CD4-positive, alpha-beta memory T cell (primary cell): ENCODE results near the gene C22orf15. TPM values are rescaled to one million over a fixed set of nuclear protein-coding genes. Genes with fewer than 3 reads are reported as not detected.
A peak's percentile ranks its signal among the peaks of the same experiment; 100 is the strongest.

ENCODE experiments used
- CTCF ChIA-PET: fragments of 350-600 bp; sonication (Branson Sonifier 250); formaldehyde crosslinking; loops from one replicate; lab custom pipeline; 2021; ENCODE audit warnings: inconsistent platforms; ENCODE audit not compliant: partially characterized antibody; lab: Charles Lee
- POLR2A ChIA-PET: fragments of 350-600 bp; sonication (Branson Sonifier 250); formaldehyde crosslinking; loops from one replicate; lab custom pipeline; 2021; ENCODE audit not compliant: partially characterized antibody; lab: Charles Lee
- DNase-seq, 5 donors: peaks; one replicate each; pipeline versions ENCODE4 v3.0.0 to v3.0.0-alpha.2; 2020 to 2022; ENCODE audit warnings: mixed read lengths in 1 of 5
- H3K27ac ChIP-seq: one replicate; pipeline ENCODE4 v1.7.0; 2013; ENCODE audit warnings: low read depth, low read length
- H3K27me3 ChIP-seq: 2 replicates; pipeline ENCODE4 v1.7.0; 2013; ENCODE audit warnings: mild to moderate bottlenecking, low read length, moderate library complexity; ENCODE audit not compliant: insufficient read depth
- H3K36me3 ChIP-seq: 2 replicates; pipeline ENCODE4 v1.7.0; 2013; ENCODE audit warnings: mild to moderate bottlenecking, low read length, moderate library complexity; ENCODE audit not compliant: insufficient read depth
- H3K4me1 ChIP-seq: 2 replicates; pipeline ENCODE4 v1.7.0; 2013; ENCODE audit warnings: mild to moderate bottlenecking, low read length, moderate library complexity; ENCODE audit not compliant: insufficient read depth
- H3K4me3 ChIP-seq, 2 donors: one replicate each; pipeline ENCODE4 v1.7.0; 2013; ENCODE audit warnings: low read length in 2 of 2, mild to moderate bottlenecking in 1 of 2
- H3K9me3 ChIP-seq, 2 donors: one replicate each; pipeline ENCODE4 v1.7.0; 2013; ENCODE audit warnings: low read length in 2 of 2, control low read depth in 1 of 2; ENCODE audit not compliant: control insufficient read depth in 1 of 2
- H3K27ac Mint-ChIP-seq, 7 donors: one replicate each; pipeline ENCODE4 v1.8.0; 2020 to 2021; ENCODE audit warnings: mixed read lengths in 7 of 7, mild to moderate bottlenecking in 6 of 7, inconsistent platforms in 3 of 7, moderate library complexity in 3 of 7
- H3K27me3 Mint-ChIP-seq, 2 donors: one replicate each; pipeline ENCODE4 v1.8.0; 2020 to 2021; ENCODE audit warnings: mixed read lengths in 2 of 2
- H3K36me3 Mint-ChIP-seq, 2 donors: one replicate each; pipeline ENCODE4 v1.8.0; 2020 to 2021; ENCODE audit warnings: mixed read lengths in 2 of 2, inconsistent platforms in 1 of 2, mild to moderate bottlenecking in 1 of 2
- H3K4me1 Mint-ChIP-seq, 4 donors: one replicate each; pipeline ENCODE4 v1.8.0; 2020 to 2021; ENCODE audit warnings: mixed read lengths in 4 of 4, mild to moderate bottlenecking in 1 of 4
- H3K4me3 Mint-ChIP-seq, 8 donors: one replicate each; pipeline ENCODE4 v1.8.0; 2020 to 2021; ENCODE audit warnings: mixed read lengths in 8 of 8, mild to moderate bottlenecking in 7 of 8, moderate library complexity in 6 of 8, inconsistent platforms in 3 of 8
- H3K9me3 Mint-ChIP-seq, 8 donors: one replicate each; pipeline ENCODE4 v1.8.0; 2020 to 2021; ENCODE audit warnings: mixed read lengths in 8 of 8, mild to moderate bottlenecking in 5 of 8, inconsistent platforms in 3 of 8, moderate library complexity in 1 of 8
- intact Hi-C: fragments of 100-400 bp; cut with micrococcal nuclease; formaldehyde crosslinking; loops from one replicate; pipeline ENCODE4 v1.15.1; 2023
- polyA plus RNA-seq, 2 donors: library from polyadenylated mRNA; unstranded; fragments of 300-500 nt; fragmentation: Illumina TruSeq; gene quantifications; one replicate each; pipeline ENCODE4 v1.2.3, GENCODE V29; 2021
- total RNA-seq, 2 experiments: library from RNA; stranded (reverse); gene quantifications; one replicate each; pipeline ENCODE4 v1.2.3, GENCODE V29; 2021

The C22orf15 gene
- total and polyA plus RNA-seq, 4 experiments from 2014 or later: 0.34 to 1.9 (median 1.4) TPM

DNA sequence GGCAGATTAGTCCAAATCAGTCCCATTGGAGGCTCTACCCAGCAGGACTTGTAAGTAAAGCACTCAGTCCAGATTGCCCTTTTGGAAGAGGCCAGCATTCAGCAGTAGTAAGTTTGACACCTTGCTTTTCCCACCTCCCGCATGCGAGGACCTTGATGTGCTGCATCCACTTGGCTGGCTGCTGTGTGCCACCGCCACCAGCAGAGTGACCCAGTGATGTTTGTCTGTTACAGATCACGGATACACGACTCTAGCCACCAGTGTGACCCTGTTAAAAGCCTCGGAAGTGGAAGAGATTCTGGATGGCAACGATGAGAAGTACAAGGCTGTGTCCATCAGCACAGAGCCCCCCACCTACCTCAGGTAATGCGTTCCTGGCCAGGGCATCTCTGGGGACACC, 30.5 kb downstream of the C22orf15 start:
- H3K27me3 ChIP-seq: no peaks in the 10 kb centered on the region
- Mint-ChIP-seq H3K36me3 (peaks cover 19 to 52% of the 10 kb centered on the region in 2 donors), H3K27me3 (no peaks in the 10 kb centered on the region), H3K4me3 (no peak overlapping the region), H3K4me1 (peaks cover 13 to 30% (median 18%) of the 10 kb centered on the region in 4 donors), H3K9me3 (no peaks in the 10 kb centered on the region), H3K27ac (peak overlapping the region in 2 of 7 donors; percentile 43 to 48)
- no peaks in the 10 kb centered on the region for H3K9me3 ChIP-seq
- POLR2A ChIA-PET: no interaction called here
- DNase-seq: no peak
- H3K4me3 ChIP-seq: no peak overlapping the region
- CTCF ChIA-PET: no interaction called here
- intact Hi-C loops: no loop called here
- H3K36me3 ChIP-seq: peaks cover 28% of the 10 kb centered on the region
- H3K27ac ChIP-seq: no peak overlapping the region
- H3K4me1 ChIP-seq: peaks cover 19% of the 10 kb centered on the region

GRCh38 chr22:23796461-23796860, 33.7 kb downstream of the C22orf15 start:
- peaks cover 44% of the 10 kb centered on the region for H3K36me3 ChIP-seq
- Mint-ChIP-seq H3K27me3 (no peaks in the 10 kb centered on the region), H3K27ac (no peak overlapping the region)

DNA sequence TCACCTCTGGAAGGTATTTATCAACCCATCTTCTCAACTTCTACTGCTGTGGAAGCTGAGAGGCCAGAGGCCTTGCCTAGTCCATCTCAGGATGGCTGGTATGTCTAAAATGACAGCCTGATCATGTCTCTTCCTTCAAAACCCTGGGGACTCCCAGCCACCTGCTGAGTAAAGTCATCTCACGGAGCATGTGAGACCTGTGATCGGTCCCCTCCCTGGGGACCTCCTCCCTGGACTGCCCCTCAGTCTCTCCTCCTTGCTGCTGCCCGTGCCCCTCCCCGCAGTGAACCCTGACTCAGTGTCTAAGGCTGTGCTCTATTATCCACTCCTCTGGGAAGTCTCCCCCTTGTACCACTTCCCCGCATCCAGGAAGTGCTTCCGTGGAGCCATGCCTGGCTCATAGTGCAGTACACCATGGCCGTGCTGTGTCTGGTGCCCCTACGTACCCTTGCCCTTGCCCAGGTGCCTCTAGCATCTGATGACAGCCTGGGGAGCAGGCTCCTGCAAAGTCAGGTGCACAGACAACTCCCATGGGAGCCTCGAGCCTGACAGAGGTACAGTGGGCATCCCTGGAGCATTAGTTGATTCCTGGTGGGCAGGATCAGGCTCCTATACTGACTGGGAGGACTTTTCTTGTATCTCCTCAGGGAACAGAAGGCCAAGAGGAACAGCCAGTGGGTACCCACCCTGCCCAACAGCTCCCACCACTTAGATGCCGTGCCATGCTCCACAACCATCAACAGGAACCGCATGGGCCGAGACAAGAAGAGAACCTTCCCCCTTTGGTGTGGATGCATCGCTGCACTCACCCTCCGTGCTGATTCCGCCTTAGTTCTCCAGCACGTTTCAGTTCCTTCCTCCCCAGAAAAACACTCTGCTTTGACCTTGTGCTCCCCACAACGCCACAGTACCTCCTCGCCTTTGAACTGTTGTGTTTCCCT, 37.8 kb downstream of the C22orf15 start:
- Mint-ChIP-seq H3K9me3 (no peaks in the 10 kb centered on the region), H3K27ac (peak overlapping the region in 1 of 7 donors; percentile 55), H3K27me3 (no peaks in the 10 kb centered on the region), H3K36me3 (peaks cover 48 to 73% of the 10 kb centered on the region in 2 donors), H3K4me3 (no peak overlapping the region), H3K4me1 (no peaks in the 10 kb centered on the region)
- Histone ChIP-seq H3K36me3 (peaks cover 60% of the 10 kb centered on the region), H3K27ac (no peak overlapping the region), H3K27me3 (no peaks in the 10 kb centered on the region), H3K4me1 (no peaks in the 10 kb centered on the region), H3K4me3 (no peak overlapping the region), H3K9me3 (no peaks in the 10 kb centered on the region)
- ChIA-PET CTCF (no interaction called here), POLR2A (no interaction called here)
- intact Hi-C loops: no loop called here
- no peak for DNase-seq

More at GRCh38 chr22:23796461-23796860, 33.7 kb downstream of the C22orf15 start:
- POLR2A ChIA-PET: no interaction called here
- CTCF ChIA-PET: no interaction called here
- Histone ChIP-seq H3K4me1 (no peaks in the 10 kb centered on the region), H3K9me3 (no peaks in the 10 kb centered on the region), H3K4me3 (no peak overlapping the region), H3K27me3 (no peaks in the 10 kb centered on the region), H3K27ac (no peak overlapping the region)
- no peak for DNase-seq
- Mint-ChIP-seq H3K4me3 (no peak overlapping the region), H3K36me3 (peaks cover 33 to 64% of the 10 kb centered on the region in 2 donors), H3K4me1 (peaks cover 4 to 11% (median 8%) of the 10 kb centered on the region in 4 donors), H3K9me3 (no peaks in the 10 kb centered on the region)
- intact Hi-C loops: no loop called here

GRCh38 chr22:23801238-23801821, 38.5 kb downstream of the C22orf15 start:
- Mint-ChIP-seq H3K4me1 (no peaks in the 10 kb centered on the region), H3K27me3 (no peaks in the 10 kb centered on the region), H3K27ac (peak overlapping the region in 2 of 7 donors; percentile 24 to 55), H3K9me3 (no peaks in the 10 kb centered on the region), H3K36me3 (peaks cover 55 to 73% of the 10 kb centered on the region in 2 donors), H3K4me3 (no peak overlapping the region)
- H3K4me3 ChIP-seq: no peak overlapping the region
- POLR2A ChIA-PET: interaction anchor here (0.6 to 1.3 kb wide), 2 partner anchors 13 kb away, joined by 3 read pairs; no protein-coding TSS in a partner anchor
- no peaks in the 10 kb centered on the region for H3K27me3 ChIP-seq
- intact Hi-C loops: no loop called here
- peaks cover 62% of the 10 kb centered on the region for H3K36me3 ChIP-seq
- no peak overlapping the region for H3K27ac ChIP-seq
- H3K9me3 ChIP-seq: no peaks in the 10 kb centered on the region
- no peak for DNase-seq
- no peaks in the 10 kb centered on the region for H3K4me1 ChIP-seq
- CTCF ChIA-PET: no interaction called here

GRCh38 chr22:23801886-23802377, 39.1 kb downstream of the C22orf15 start:
- Mint-ChIP-seq H3K4me3 (no peak overlapping the region), H3K36me3 (peaks cover 58 to 71% of the 10 kb centered on the region in 2 donors), H3K4me1 (no peaks in the 10 kb centered on the region), H3K27me3 (no peaks in the 10 kb centered on the region), H3K9me3 (no peaks in the 10 kb centered on the region), H3K27ac (peak overlapping the region in 2 of 7 donors; percentile 53 to 75)
- H3K27ac ChIP-seq: no peak overlapping the region
- no peaks in the 10 kb centered on the region for H3K27me3 ChIP-seq
- no peak overlapping the region for H3K4me3 ChIP-seq
- H3K4me1 ChIP-seq: no peaks in the 10 kb centered on the region
- H3K9me3 ChIP-seq: no peaks in the 10 kb centered on the region
- ChIA-PET CTCF (no interaction called here), POLR2A (interaction anchor here (0.6 to 1.3 kb wide), 2 partner anchors 12 to 13 kb away, joined by 3 read pairs; no protein-coding TSS in a partner anchor)
- no peak for DNase-seq
- H3K36me3 ChIP-seq: peaks cover 60% of the 10 kb centered on the region
- intact Hi-C loops: no loop called here

- H3K4me3 ChIP-seq: no peak overlapping the region
- Mint-ChIP-seq H3K9me3 (no peaks in the 10 kb centered on the region), H3K4me3 (no peak overlapping the region), H3K36me3 (peaks cover 62 to 72% of the 10 kb centered on the region in 2 donors), H3K27ac (peak overlapping the region in 2 of 7 donors; percentile 36 to 47), H3K27me3 (no peaks in the 10 kb centered on the region), H3K4me1 (no peaks in the 10 kb centered on the region)
- intact Hi-C loops: no loop called here
- no peak for DNase-seq
- H3K27me3 ChIP-seq: no peaks in the 10 kb centered on the region
- CTCF ChIA-PET: no interaction called here
- H3K4me1 ChIP-seq: no peaks in the 10 kb centered on the region
- no peaks in the 10 kb centered on the region for H3K9me3 ChIP-seq
- POLR2A ChIA-PET: no interaction called here
- peaks cover 63% of the 10 kb centered on the region for H3K36me3 ChIP-seq
- H3K27ac ChIP-seq: no peak overlapping the region
Measured at GRCh38 chr22:23803001-23803819, 40.4 kb downstream of the C22orf15 start.
